ENCODE measurements around the gene NPPA.

Gene NPPA

GRCh38 chr1:11835441-11836225 lies 11.9 kb downstream of the NPPA start:
- H3K4me3 ChIP-seq (ENCODE audit: low read depth, low read length), result no peak overlapping the region
- no peak for TF ChIP-seq CTCF (IDR thresholded peaks at IDR 0.05; ENCODE audit: low read depth, low read length)

- no peak for TF ChIP-seq CTCF (IDR thresholded peaks at IDR 0.05; ENCODE audit: low read depth, low read length)
- H3K4me3 ChIP-seq (ENCODE audit: low read depth, low read length), result no peak overlapping the region
Observed at GRCh38 chr1:11833900-11834299, 13.7 kb downstream of the NPPA start.

DNA sequence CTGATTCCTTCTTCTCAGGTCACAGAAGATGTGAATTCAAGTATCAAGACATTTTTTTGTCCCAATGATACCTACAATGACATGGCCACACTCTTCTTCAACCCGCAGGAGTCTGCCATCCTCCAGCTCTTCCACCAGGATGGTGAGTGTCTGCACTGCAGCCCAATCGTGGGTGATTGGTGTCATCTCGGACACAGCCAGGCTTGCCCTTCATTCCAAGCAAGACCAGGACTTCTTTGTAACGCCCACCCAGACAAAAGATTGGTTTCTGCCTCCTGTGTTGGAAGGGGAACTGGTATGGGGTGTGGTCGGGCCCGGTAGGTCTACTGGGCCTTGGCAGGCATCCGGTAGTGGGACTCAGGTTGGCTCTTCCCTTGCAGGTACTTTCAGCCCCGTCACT lies 14.1 kb downstream of the NPPA start:
- no peak for TF ChIP-seq CTCF (IDR thresholded peaks at IDR 0.05; ENCODE audit: low read depth, low read length)

DNA sequence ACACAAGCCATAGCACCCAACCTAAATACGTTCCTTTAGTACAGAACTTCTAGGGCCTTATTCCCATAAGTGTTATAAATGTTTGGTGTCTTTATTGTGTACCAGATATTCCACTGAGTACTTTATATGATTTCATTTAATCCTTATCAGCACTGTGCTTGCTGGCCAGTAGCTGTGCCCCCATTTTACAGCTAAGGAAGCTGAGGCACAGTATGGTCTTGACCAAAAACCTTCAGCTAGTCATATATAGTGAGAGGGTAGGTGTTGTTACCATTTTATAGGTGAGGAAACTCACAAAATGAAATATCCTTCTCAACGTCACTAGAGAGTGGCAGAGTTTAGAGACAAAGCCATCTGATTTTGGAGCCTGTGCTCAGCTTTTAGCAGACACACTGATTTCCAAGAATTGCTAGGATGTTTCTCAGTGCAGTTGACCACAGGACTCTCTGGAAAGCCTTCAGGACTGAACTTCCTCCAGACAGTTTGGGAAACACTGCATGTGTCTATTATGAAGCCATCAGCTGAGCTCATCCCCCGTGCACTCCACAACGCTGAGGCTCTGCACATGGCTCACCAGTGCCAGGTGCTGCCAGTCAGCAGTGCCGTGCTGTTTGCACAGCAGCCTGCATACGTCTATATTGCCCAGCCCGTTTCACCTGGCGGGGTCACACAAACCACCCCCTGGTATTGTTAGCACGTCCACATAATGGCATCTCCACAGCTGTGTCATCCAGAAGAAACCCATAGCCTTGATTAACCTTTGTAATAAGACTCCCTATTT lies 15.4 kb downstream of the NPPA start:
- TF ChIP-seq CTCF (IDR thresholded peaks at IDR 0.05; ENCODE audit: low read depth, low read length), result no peak
- no peak overlapping the region for H3K4me3 ChIP-seq (ENCODE audit: low read depth, low read length)

More for the DNA sequence above, 14.1 kb downstream of the NPPA start:
- no peak overlapping the region for H3K4me3 ChIP-seq (ENCODE audit: low read depth, low read length)

DNA sequence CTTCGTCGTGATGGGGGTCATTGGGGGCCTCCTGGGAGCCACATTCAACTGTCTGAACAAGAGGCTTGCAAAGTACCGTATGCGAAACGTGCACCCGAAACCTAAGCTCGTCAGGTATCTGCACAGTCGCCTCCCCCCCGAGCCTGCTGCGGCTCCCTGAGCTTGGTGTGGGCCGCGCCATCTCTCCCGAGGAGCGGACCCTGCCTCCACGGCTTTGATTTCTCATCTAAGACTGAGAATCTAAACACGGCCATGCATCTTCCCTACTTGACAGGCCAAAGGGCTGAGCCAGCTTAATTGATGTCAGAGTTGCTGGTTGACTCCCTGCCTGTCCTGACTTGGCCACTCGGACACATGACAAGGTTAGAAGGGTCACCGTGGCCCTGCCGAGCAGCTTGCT lies 19.1 kb downstream of the NPPA start:
- TF ChIP-seq CTCF (IDR thresholded peaks at IDR 0.05; ENCODE audit: low read depth, low read length), result no peak
- no peak overlapping the region for H3K4me3 ChIP-seq (ENCODE audit: low read depth, low read length)

- H3K4me3 ChIP-seq (ENCODE audit: low read depth, low read length), result no peak overlapping the region
- no peak for TF ChIP-seq CTCF (IDR thresholded peaks at IDR 0.05; ENCODE audit: low read depth, low read length)
Observed at GRCh38 chr1:11826946-11827345, 20.6 kb downstream of the NPPA start.

DNA sequence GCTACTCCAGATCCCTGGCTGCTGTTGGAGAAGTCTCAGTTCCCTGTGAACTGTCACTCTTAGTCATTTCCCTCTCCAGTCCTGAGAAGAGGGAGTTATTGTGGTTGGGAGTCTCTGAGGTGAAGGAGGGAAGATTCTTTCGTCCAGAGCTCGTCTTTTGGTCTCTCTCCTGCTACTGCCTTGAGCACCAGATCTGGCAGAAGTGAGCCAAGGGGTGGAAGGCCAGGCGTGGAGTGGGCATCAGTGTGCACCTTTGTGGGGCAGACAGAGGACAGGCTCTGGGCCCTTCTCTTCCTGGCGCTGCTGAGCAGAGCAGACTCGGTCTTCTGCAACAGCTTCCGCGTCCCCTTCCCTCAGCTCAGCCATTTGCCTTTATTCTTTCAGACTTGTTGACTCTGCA lies 22.5 kb downstream of the NPPA start:
- no peak for TF ChIP-seq CTCF (IDR thresholded peaks at IDR 0.05; ENCODE audit: low read depth, low read length)
- H3K4me3 ChIP-seq (ENCODE audit: low read depth, low read length), result no peak overlapping the region
